ENCODE data around the gene SHCBP1L.

Gene SHCBP1L

DNA sequence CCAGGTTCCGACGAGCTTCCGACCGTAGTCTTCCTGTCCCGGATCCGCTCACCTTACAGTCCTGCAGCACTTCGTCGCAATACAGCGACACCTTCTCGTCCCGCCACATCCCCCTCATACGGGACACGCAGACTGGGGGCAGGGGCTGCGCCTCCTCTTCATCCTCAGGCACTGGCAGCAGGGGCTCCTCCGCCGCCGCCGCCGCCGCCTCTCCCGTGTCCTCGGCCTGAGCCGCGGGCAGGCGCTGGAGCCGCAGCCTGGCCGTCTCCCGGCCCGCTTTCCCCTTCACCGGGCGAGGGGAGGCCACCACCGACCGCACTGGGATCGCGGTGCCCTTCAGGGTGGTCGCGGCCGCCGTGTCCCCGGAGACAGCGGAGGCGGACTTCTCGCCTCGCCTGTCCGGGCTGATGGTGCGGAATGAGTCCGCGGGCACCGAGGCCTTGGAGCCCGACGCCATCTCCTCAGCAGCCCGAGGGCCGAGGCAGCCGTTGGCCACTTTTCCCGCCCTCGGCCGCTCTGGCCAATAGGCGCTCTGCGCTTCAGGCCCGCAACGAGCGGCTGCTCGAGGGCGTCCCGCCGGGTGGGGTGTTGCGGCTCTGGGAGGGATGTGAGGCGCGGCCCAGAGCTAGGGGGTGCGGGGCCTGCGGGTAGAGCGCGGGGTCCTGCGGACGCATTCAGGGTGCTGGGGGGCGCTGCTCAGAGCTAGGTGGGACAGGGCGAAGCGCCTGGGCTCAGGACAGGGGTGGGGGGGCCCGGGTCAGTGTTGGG, at the start of gene SHCBP1L:
SHCBP1L (minus strand) TSS at position 490 of the 768 bp plus-strand sequence; CDS start at position 457, 33 bp downstream.
- DNase-seq (ENCODE audit: low read depth, low spot score): no peak

GRCh38 chr1:183002267-183002666, 49.3 kb upstream of the SHCBP1L start:
- DNase-seq (ENCODE audit: low read depth, low spot score): no peak

DNA sequence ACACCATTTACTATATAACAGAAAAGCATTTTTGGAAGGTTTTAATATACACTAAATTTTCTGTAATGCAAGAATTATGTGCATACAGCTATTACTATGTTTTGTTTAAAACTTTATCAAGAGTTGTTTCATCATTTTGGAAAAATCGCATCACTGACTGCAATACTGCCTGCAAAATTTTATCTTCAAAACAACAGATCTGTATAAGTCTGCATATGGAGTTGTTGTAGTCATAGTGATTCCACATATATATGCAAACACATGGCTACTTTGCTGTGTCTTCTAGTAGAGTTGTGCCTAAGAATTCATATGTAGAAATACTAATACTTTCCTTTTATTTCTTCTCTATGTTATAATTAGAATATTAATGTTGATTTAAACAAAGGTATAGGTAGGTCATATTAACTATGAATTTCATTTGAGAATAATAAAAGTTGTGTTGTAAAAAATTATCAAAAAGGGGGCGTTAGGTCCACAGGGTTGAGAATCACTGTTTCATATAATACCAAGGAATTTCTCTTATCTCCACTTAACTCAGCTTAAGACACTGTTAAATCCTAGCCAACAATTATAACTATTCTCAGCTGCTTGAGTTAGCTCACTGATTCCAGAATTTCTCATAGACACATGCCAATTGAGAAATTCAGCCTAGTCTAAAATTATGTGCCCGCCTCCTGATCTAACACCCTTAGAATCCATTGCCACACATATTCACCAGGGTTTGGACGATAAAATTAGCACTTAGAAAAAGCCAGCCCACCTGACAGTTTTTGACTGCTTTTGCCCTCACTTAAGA, 47.4 kb upstream of the SHCBP1L start:
- no peak for DNase-seq (ENCODE audit: low read depth, low spot score)

- DNase-seq (ENCODE audit: low read depth, low spot score): no peak
These were observed 45.5 kb upstream of the SHCBP1L start for GRCh38 chr1:182998482-182998881.

DNA sequence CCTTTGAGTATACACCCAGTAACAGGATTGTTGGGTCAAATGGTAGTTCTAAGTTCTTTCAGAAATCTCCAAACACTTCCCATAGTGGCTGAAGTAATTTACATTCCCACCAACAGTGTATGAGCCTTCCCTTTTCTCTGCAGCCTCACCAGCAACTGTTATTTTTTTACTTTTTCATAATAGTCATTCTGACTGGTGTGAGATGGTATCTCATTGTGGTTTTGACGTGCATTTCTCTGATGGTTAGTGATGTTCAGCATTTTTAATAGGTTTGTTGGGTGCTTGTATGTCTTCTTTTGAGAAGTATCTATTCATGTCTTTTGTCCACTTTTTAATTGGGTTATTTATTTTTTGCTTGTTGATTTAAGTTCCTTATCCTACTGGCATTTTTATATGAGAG, 43.9 kb upstream of the SHCBP1L start:
- DNase-seq (ENCODE audit: low read depth, low spot score): no peak

- no peak for DNase-seq (ENCODE audit: low read depth, low spot score)
These were observed 42.9 kb upstream of the SHCBP1L start for GRCh38 chr1:182995894-182996293.

DNA sequence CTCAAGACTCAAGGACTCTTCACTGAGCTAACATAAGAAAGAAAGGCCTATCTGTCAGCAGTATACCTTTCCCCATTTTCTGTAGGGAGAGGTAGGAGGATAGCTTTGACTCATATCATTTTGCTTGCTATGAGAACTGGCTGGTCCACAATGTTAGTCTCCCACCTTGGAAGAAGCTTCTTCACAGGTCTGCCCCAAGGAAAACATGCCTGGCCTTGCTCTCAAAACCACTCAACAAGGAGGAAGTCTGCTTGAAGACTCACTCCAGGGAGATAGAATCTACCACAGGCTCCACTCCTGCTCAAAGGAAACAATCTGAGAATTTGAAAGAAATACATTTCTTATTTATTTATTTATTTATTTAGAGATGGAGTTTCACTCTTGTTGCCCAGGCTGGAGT, 40.8 kb upstream of the SHCBP1L start:
- DNase-seq (ENCODE audit: low read depth, low spot score): no peak

DNA sequence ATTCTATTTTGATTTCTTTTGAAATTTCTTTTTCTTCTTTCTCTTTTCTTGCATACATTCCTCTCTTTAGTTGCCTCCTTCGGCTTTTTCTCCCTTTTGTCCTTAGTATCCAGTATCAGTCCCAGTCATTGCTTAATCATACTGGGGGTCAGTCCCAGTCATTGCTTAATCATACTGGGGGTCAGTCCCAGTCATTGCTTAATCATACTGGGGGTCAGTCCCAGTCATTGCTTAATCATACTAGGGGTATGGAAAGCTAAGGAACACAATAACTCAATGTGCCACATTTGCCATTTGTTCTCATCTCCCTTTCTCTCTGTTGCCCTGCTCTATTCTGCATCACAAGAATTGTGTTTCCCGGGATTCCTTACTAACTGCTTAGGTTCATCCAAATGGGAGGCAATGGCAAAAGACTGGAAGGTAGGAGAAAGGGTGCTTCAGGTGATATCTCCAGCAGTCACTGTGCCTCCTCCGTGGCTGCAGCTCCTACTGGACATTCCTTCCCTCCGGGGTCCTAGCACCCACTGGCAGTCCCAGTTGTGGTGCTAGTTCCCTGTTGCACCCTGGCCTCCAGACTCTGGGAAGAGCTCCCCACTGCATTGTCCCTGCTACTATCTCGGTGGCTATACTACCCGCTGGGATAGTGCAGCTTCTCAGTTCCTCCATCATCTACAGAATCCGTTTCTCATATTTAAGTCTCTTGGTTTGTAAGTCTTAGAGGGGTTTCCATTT, 37.6 kb upstream of the SHCBP1L start:
- no peak for DNase-seq (ENCODE audit: low read depth, low spot score)

- DNase-seq (ENCODE audit: low read depth, low spot score): no peak
These were observed 32.9 kb upstream of the SHCBP1L start for GRCh38 chr1:182985876-182986275.

DNA sequence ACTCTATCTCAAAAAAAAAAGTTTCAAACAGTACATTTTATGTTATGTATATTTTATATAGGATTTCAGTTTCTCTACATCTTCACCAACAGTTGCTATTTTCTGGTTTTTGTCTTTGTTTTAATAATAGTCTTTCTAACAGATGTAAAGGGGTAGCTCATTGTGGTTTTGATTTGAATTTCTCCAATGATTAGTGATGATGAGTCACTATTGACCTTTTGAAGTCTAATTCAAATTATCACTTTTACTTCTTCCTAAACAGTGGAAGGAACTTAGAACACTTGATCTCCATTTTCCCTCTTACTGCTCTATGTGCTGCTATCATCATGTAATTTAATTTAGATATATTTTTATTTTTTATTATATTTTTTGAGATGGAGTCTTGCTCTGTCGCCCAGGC, 31.7 kb upstream of the SHCBP1L start:
- DNase-seq (ENCODE audit: low read depth, low spot score): no peak

DNA sequence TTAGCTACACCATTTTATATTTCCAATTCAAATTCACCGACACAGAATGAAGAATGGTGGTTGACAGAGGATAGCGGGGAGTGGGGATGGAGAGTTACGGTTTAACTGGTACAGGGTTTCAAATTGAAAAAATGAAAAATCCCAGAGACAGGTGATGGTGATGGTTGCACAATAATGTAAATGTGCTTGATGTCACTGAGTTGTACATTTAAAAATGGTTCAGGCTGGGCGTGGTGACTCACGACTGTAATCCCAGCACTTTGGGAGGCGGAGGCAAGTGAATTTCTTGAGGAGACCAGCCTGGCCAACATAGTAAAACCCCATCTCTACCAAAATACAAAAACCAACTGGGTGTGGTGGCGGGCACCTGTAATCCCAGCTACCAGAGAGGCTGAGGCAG, 31.2 kb upstream of the SHCBP1L start:
- DNase-seq (ENCODE audit: low read depth, low spot score): no peak

GRCh38 chr1:182978151-182978853, 25.3 kb upstream of the SHCBP1L start:
- DNase-seq (ENCODE audit: low read depth, low spot score): no peak

- DNase-seq (ENCODE audit: low read depth, low spot score): no peak
These were observed 24.5 kb upstream of the SHCBP1L start for GRCh38 chr1:182977480-182977879.

DNA sequence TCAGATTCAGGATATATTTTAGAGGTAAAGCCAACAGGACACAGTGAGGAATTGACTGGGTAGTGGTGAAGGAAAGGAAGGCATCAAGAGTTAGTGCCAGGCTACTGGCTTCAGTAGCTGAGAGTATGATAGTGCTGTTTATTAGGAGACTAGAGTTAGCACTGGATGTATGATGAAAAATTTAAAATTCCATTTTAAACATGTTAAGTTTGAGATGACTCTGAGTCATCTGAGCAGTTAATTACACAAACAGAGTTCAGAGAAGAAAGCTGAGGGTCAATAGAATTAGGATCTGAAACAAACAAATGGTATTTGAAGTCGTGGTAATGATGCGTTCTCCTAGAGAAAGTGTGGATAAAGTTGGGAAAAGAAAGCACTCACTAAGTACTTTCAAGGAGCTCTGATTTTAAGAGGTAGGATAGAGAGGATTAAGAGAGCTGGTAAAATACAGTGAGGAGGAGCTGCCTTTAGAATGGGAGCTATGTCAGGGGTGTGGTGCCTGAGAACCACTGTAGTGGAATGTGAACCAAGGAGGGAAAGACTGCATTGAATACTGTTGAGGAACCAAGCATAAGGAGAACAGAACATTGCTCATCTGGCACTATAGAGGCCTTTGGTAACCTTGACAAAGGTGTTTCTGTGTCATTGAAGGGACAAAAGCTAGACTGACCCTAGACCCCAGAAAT, 21.7 kb upstream of the SHCBP1L start:
- no peak for DNase-seq (ENCODE audit: low read depth, low spot score)

DNA sequence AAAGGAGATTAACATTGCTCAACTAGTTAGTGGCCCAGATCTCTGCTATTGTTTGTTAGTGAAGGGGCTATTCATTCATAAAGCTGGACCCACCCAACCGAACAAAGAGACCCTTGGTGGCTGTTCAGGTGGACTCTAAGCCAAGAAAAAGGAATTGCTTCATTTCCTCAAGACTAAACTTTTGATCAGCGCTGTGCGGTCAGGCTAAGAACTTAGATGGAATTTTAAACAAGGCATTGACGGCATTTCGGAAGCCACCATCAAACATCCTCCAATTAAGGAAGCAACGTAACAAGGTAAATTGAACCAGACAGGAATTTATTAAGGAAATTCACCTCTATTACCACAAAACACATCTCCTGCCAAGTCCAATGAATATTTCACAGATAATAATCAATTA, 19.9 kb upstream of the SHCBP1L start:
- DNase-seq (ENCODE audit: low read depth, low spot score): no peak

DNA sequence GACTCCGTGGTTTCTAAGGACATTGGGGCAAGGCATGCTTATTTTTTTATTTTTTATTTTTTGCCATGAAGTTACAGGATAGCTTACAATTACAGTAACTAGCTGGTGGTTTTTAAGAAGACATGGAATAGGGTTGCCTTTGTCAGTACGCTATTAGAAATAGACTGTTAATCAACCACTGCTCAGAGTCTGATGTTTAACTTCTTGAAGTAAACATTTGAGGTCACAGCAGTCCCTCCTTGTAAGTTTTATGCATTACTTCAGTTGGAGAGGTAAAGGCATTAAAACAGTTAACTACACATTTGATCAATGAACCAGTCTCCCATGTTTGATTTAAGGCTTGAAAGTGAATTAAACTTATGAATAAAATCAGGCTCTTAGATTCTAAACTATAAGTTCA, 19.3 kb upstream of the SHCBP1L start:
- no peak for DNase-seq (ENCODE audit: low read depth, low spot score)

- DNase-seq (ENCODE audit: low read depth, low spot score): no peak
These were observed 18.3 kb upstream of the SHCBP1L start for GRCh38 chr1:182971219-182971618.

GRCh38 chr1:182968836-182969734, 16.1 kb upstream of the SHCBP1L start:
- DNase-seq (ENCODE audit: low read depth, low spot score): no peak

- DNase-seq (ENCODE audit: low read depth, low spot score): no peak
These were observed 15.3 kb upstream of the SHCBP1L start for GRCh38 chr1:182968151-182968741.

GRCh38 chr1:182965861-182966260, 12.9 kb upstream of the SHCBP1L start:
- DNase-seq (ENCODE audit: low read depth, low spot score): no peak

All from smooth muscle cell of the brain vasculature (primary cell).